ENCODE results near the gene GSTCD.

The GSTCD gene

GRCh38 chr4:105807496-105807895 is 98.9 kb downstream of the GSTCD start:
- H3K9me2 ChIP-seq (replicated peaks; ENCODE audit: control insufficient read depth, low read length), result no peaks in the 10 kb centered on the region
- H3K27ac ChIP-seq (ENCODE audit: low read depth, low read length), result no peak overlapping the region
- H3K4me1 ChIP-seq (ENCODE audit: control insufficient read depth, low read length), result no peaks in the 10 kb centered on the region
- H3K4me2 ChIP-seq (ENCODE audit: low read length), result no peak overlapping the region
- no peaks in the 10 kb centered on the region for H3K9me3 ChIP-seq (ENCODE audit: control insufficient read depth, insufficient read depth, low read length)
- no peaks in the 10 kb centered on the region for H4K20me1 ChIP-seq (ENCODE audit: control insufficient read depth, insufficient read depth, low read depth, low read length)
- no peak for TF ChIP-seq EZH2phosphoT487 (IDR thresholded peaks at IDR 0.05; ENCODE audit: borderline replicate concordance, low read length)
- no peak for TF ChIP-seq CTCF (IDR thresholded peaks at IDR 0.05; ENCODE audit: low read depth, low read length, poor library complexity, severe bottlenecking)
- no peaks in the 10 kb centered on the region; the same call in 1 of the 2 replicates for H3F3A ChIP-seq (ENCODE audit: control insufficient read depth, insufficient read depth)
- H3K4me3 ChIP-seq (ENCODE audit: low read length), result no peak overlapping the region
- no peaks in the 10 kb centered on the region for H3K27me3 ChIP-seq (ENCODE audit: control insufficient read depth, low read length)
- no peaks in the 10 kb centered on the region for H3K79me2 ChIP-seq (ENCODE audit: control insufficient read depth, low read length)
- H3K36me3 ChIP-seq (ENCODE audit: control insufficient read depth, low read length), result no peaks in the 10 kb centered on the region

DNA sequence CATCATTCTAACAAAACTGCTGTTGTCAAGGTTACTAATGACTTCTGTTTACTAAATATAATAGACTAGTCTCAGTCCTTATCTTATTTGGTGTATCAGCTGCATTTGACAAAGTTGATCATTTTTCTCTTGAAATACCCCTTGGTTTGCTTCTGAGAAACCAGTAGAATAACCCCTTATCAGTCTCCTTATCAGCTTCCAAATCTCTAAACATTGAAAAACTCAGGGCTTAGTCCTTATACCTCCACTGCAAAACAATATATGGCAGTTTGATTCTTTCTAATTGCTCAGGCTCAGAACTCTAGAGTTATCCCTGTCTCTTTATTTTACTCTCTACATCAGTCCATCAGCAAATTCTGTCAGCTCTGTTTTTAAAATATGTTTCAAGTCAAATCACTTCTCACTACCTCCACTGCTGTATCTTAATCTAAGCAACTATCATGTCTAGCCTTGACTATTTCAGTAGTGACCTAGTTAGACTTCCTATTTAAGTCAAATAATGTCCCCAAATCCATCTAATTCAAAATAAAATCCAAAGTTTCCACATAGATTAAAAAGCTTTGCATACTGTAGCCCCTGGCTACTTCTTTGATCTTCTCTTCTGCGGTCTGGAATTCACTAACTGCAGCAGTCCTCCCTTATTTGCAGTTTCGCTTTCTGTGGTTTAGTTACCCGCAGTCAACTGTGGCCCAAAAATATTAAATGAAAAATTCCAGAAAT is 99.6 kb downstream of the GSTCD start:
- H3K4me2 ChIP-seq (ENCODE audit: low read length), result no peak overlapping the region

DNA sequence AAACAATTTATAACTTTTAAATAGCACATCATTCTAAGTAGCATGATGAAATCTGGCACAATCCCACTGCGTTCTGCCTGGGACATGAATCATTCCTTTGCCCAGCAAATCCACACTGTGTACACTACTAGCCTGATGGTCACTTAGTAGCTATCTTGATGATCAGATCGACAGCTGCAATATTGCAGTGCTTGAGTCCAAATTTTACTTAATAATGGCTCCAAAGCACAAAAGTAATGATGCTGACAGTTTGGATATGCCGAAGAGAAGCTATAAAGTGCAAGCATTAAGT is 100.1 kb downstream of the GSTCD start:
- H3K9me3 ChIP-seq (ENCODE audit: control insufficient read depth, insufficient read depth, low read length), result no peaks in the 10 kb centered on the region
- TF ChIP-seq EZH2phosphoT487 (IDR thresholded peaks at IDR 0.05; ENCODE audit: borderline replicate concordance, low read length), result no peak
- no peak for TF ChIP-seq CTCF (IDR thresholded peaks at IDR 0.05; ENCODE audit: low read depth, low read length, poor library complexity, severe bottlenecking)
- H3F3A ChIP-seq (ENCODE audit: control insufficient read depth, insufficient read depth), result no peaks in the 10 kb centered on the region
- H3K36me3 ChIP-seq (ENCODE audit: control insufficient read depth, low read length), result no peaks in the 10 kb centered on the region
- no peaks in the 10 kb centered on the region for H3K27me3 ChIP-seq (ENCODE audit: control insufficient read depth, low read length)
- H4K20me1 ChIP-seq (ENCODE audit: control insufficient read depth, insufficient read depth, low read depth, low read length), result no peaks in the 10 kb centered on the region
- no peak overlapping the region for H3K27ac ChIP-seq (ENCODE audit: low read depth, low read length)
- no peaks in the 10 kb centered on the region for H3K9me2 ChIP-seq (replicated peaks; ENCODE audit: control insufficient read depth, low read length)
- no peaks in the 10 kb centered on the region for H3K4me1 ChIP-seq (ENCODE audit: control insufficient read depth, low read length)
- no peak overlapping the region for H3K4me2 ChIP-seq (ENCODE audit: low read length)
- H3K4me3 ChIP-seq (ENCODE audit: low read length), result no peak overlapping the region
- H3K79me2 ChIP-seq (ENCODE audit: control insufficient read depth, low read length), result no peaks in the 10 kb centered on the region

More for the DNA sequence above, 99.6 kb downstream of the GSTCD start:
- H3K4me3 ChIP-seq (ENCODE audit: low read length), result no peak overlapping the region
- no peaks in the 10 kb centered on the region for H3K36me3 ChIP-seq (ENCODE audit: control insufficient read depth, low read length)
- no peaks in the 10 kb centered on the region for H3K9me3 ChIP-seq (ENCODE audit: control insufficient read depth, insufficient read depth, low read length)
- no peaks in the 10 kb centered on the region for H3K9me2 ChIP-seq (replicated peaks; ENCODE audit: control insufficient read depth, low read length)
- H4K20me1 ChIP-seq (ENCODE audit: control insufficient read depth, insufficient read depth, low read depth, low read length), result no peaks in the 10 kb centered on the region
- H3K27ac ChIP-seq (ENCODE audit: low read depth, low read length), result no peak overlapping the region
- no peaks in the 10 kb centered on the region for H3K4me1 ChIP-seq (ENCODE audit: control insufficient read depth, low read length)
- TF ChIP-seq EZH2phosphoT487 (IDR thresholded peaks at IDR 0.05; ENCODE audit: borderline replicate concordance, low read length) (no peak), CTCF (IDR thresholded peaks at IDR 0.05; ENCODE audit: low read depth, low read length, poor library complexity, severe bottlenecking) (no peak)
- H3F3A ChIP-seq (ENCODE audit: control insufficient read depth, insufficient read depth), result no peaks in the 10 kb centered on the region; the same call in 1 of the 2 replicates
- H3K27me3 ChIP-seq (ENCODE audit: control insufficient read depth, low read length), result no peaks in the 10 kb centered on the region
- H3K79me2 ChIP-seq (ENCODE audit: control insufficient read depth, low read length), result no peaks in the 10 kb centered on the region
